Measurements from ENCODE around the gene HDGFL3.
"Not testable (repeated sequence)": the region's sequence is repeated elsewhere in the genome, so short reads cannot be mapped to it uniquely, and the experiment has no call there.

The HDGFL3 gene

GRCh38 chr15:83225449-83225848 lies 17.8 kb upstream of the HDGFL3 start:
- H3K4me3 ChIP-seq (ENCODE audit: low read depth, low read length): no peak overlapping the region
- in situ Hi-C loops (cut with HindIII; ENCODE audit: low sequenced_read_pairs): no loop called here
- DNase-seq (ENCODE audit: low read depth): no peak
- no peak for TF ChIP-seq CTCF (IDR thresholded peaks at IDR 0.05; ENCODE audit: low read depth, low read length, missing control alignments)

GRCh38 chr15:83221781-83222180 lies 14.2 kb upstream of the HDGFL3 start:
- H3K4me3 ChIP-seq (ENCODE audit: low read depth, low read length); in situ Hi-C loops (cut with HindIII; ENCODE audit: low sequenced_read_pairs); DNase-seq (ENCODE audit: low read depth): not testable (repeated sequence)

- in situ Hi-C loops (cut with HindIII; ENCODE audit: low sequenced_read_pairs): no loop called here
- no peak for TF ChIP-seq CTCF (IDR thresholded peaks at IDR 0.05; ENCODE audit: low read depth, low read length, missing control alignments)
- no peak for DNase-seq (ENCODE audit: low read depth)
- no peak overlapping the region for H3K4me3 ChIP-seq (ENCODE audit: low read depth, low read length)
These were observed 11.4 kb upstream of the HDGFL3 start for GRCh38 chr15:83219026-83219425.

- no peak for DNase-seq (ENCODE audit: low read depth)
- no peak overlapping the region for H3K4me3 ChIP-seq (ENCODE audit: low read depth, low read length)
- no peak for TF ChIP-seq CTCF (IDR thresholded peaks at IDR 0.05; ENCODE audit: low read depth, low read length, missing control alignments)
- in situ Hi-C loops (cut with HindIII; ENCODE audit: low sequenced_read_pairs): no loop called here
These were observed 7.7 kb upstream of the HDGFL3 start for GRCh38 chr15:83215306-83215705.

GRCh38 chr15:83210619-83211018 lies 3.0 kb upstream of the HDGFL3 start:
- H3K4me3 ChIP-seq (ENCODE audit: low read depth, low read length): no peak overlapping the region
- no peak for TF ChIP-seq CTCF (IDR thresholded peaks at IDR 0.05; ENCODE audit: low read depth, low read length, missing control alignments)
- DNase-seq (ENCODE audit: low read depth): no peak
- in situ Hi-C loops (cut with HindIII; ENCODE audit: low sequenced_read_pairs): no loop called here

GRCh38 chr15:83209333-83209732 lies 1.7 kb upstream of the HDGFL3 start:
- in situ Hi-C loops (cut with HindIII; ENCODE audit: low sequenced_read_pairs): no loop called here
- H3K4me3 ChIP-seq (ENCODE audit: low read depth, low read length): no peak overlapping the region
- no peak for TF ChIP-seq CTCF (IDR thresholded peaks at IDR 0.05; ENCODE audit: low read depth, low read length, missing control alignments)
- no peak for DNase-seq (ENCODE audit: low read depth)

GRCh38 chr15:83208367-83208661 lies 691 bp upstream of the HDGFL3 start:
- TF ChIP-seq CTCF (IDR thresholded peaks at IDR 0.05; ENCODE audit: low read depth, low read length, missing control alignments): no peak
- peak overlapping the region; percentile 77 for H3K4me3 ChIP-seq (ENCODE audit: low read depth, low read length)
- in situ Hi-C loops (cut with HindIII; ENCODE audit: low sequenced_read_pairs): no loop called here
- no peak for DNase-seq (ENCODE audit: low read depth)
